ENCODE data around the gene GALNT4. TPM values are rescaled to one million over a fixed set of nuclear protein-coding genes. Genes with fewer than 3 reads are reported as not detected.

Gene GALNT4
- total and polyA plus RNA-seq, 2 donors (not counting 1 experiment from before 2014, with no cell fraction given), result 9.1 to 16.0 TPM

DNA sequence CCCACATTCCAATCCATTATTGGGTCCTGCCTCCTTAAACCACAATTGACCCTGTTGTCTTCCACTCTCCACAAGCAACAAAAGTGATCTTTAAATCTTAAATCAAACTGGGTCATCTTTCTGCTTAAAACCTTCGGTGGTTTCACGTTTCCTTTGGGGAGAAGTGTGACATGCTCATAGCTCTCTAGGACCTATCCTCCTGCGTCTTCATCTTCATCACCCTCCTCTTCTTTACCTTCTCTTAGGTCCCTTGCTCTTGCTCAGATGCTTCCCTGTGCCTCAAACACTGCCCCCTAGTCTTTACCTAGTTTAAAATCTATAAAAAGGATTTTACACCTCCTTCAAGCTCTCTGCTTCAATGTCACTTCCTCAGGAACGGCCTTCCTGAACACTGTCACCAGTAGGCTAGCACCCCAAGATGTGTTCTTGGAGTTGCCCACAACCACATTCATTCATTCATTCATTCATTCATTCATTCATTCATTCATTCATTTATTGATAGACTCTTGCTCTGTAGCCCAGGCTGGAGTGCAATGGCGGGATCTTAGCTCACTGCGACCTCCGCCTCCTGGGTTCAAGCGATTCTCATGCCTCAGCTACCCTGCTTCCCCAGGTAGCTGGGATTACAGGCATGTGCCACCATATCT is 46.8 kb downstream of the GALNT4 start:
- TF ChIP-seq, protein P1, sequence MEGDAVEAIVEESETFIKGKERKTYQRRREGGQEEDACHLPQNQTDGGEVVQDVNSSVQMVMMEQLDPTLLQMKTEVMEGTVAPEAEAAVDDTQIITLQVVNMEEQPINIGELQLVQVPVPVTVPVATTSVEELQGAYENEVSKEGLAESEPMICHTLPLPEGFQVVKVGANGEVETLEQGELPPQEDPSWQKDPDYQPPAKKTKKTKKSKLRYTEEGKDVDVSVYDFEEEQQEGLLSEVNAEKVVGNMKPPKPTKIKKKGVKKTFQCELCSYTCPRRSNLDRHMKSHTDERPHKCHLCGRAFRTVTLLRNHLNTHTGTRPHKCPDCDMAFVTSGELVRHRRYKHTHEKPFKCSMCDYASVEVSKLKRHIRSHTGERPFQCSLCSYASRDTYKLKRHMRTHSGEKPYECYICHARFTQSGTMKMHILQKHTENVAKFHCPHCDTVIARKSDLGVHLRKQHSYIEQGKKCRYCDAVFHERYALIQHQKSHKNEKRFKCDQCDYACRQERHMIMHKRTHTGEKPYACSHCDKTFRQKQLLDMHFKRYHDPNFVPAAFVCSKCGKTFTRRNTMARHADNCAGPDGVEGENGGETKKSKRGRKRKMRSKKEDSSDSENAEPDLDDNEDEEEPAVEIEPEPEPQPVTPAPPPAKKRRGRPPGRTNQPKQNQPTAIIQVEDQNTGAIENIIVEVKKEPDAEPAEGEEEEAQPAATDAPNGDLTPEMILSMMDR (conservative IDR thresholded peaks at IDR 0.05 in 1 of 2, IDR thresholded peaks at IDR 0.05 in 1 of 2; ENCODE audit: low read depth in 1 of 2, low read length in 2 of 2), result no peak
- no peaks in the 10 kb centered on the region for H3K4me1 ChIP-seq (ENCODE audit: control insufficient read depth, extremely low read depth, insufficient read depth, low read length)

DNA sequence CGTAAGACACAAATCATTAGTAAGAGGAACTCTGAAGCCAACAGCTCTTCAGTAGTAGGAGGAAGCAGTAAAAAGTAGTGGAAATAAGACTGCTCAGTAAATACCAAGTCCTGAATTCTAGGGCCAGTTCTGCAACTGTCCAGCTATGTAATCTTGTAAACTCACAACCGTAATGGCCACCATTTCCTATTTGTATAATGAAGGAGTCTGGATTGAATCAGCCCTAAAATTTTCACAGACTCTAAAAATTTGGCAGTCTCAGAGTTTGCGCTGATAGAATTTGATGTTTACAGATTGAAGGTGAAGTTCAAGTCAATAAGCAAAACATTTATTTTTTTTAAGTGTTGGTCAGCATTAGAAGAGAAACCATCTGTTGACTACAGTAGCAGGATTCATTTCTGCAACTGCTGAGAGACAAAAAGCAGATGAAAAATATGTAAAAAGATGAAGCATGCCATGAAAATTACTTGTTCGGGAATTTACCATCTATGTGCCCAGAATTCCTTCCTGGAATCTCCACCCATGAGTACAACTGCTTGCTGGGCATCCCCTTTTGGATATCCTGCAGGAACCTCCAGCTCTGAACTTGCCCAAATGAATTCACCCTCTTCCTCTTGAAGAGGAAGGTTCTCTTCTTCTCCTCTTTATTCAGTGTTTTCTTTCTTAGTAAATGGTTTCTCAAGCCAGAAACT is 47.5 kb downstream of the GALNT4 start:
- Histone ChIP-seq H3K36me3 (ENCODE audit: control insufficient read depth, insufficient read depth, low read length) (no peaks in the 10 kb centered on the region), H3K4me1 (ENCODE audit: control insufficient read depth, extremely low read depth, insufficient read depth, low read length) (peaks cover 2% of the 10 kb centered on the region), H3K4me2 (ENCODE audit: extremely low read depth, insufficient read depth, low read length) (peak overlapping the region; percentile 32), H3K9me3 (ENCODE audit: control insufficient read depth, insufficient read depth, low read depth, low read length) (no peaks in the 10 kb centered on the region), H2AFZ (ENCODE audit: low read length) (no peak overlapping the region), H3K9ac (ENCODE audit: insufficient read depth, low read length) (no peak overlapping the region), H4K20me1 (ENCODE audit: control insufficient read depth, extremely low read depth, insufficient read depth, low read length) (no peaks in the 10 kb centered on the region), H3K79me2 (ENCODE audit: control insufficient read depth, insufficient read depth, low read length) (no peaks in the 10 kb centered on the region), H3K27me3 (ENCODE audit: control insufficient read depth, insufficient read depth, low read length) (no peaks in the 10 kb centered on the region), H3K27ac (ENCODE audit: insufficient read depth, low read length) (no peak overlapping the region), H3K4me3 (replicated peaks in 1 of 4; ENCODE audit: control extremely low read depth in 1 of 4, insufficient read depth in 1 of 4, low read depth in 3 of 4, low read length in 4 of 4) (no peak overlapping the region)
- peak in 1 of 2 donors; percentile 24 for DNase-seq (ENCODE audit: low read depth in 2 of 2)
- TF ChIP-seq, protein P1 (conservative IDR thresholded peaks at IDR 0.05 in 1 of 2, IDR thresholded peaks at IDR 0.05 in 1 of 2; ENCODE audit: low read depth in 1 of 2, low read length in 2 of 2), result no peak
- TF ChIP-seq EZH2 (IDR thresholded peaks at IDR 0.05; ENCODE audit: low read length, missing control alignments), result no peak

More for the DNA sequence above, 46.8 kb downstream of the GALNT4 start:
- no peaks in the 10 kb centered on the region for H3K79me2 ChIP-seq (ENCODE audit: control insufficient read depth, insufficient read depth, low read length)
- H3K27ac ChIP-seq (ENCODE audit: insufficient read depth, low read length), result no peak overlapping the region
- H3K27me3 ChIP-seq (ENCODE audit: control insufficient read depth, insufficient read depth, low read length), result no peaks in the 10 kb centered on the region
- no peak for DNase-seq (ENCODE audit: low read depth in 2 of 2)
- no peaks in the 10 kb centered on the region for H3K9me3 ChIP-seq (ENCODE audit: control insufficient read depth, insufficient read depth, low read depth, low read length)
- H4K20me1 ChIP-seq (ENCODE audit: control insufficient read depth, extremely low read depth, insufficient read depth, low read length), result no peaks in the 10 kb centered on the region
- no peak overlapping the region for H3K4me2 ChIP-seq (ENCODE audit: extremely low read depth, insufficient read depth, low read length)
- H3K36me3 ChIP-seq (ENCODE audit: control insufficient read depth, insufficient read depth, low read length), result no peaks in the 10 kb centered on the region
- no peak overlapping the region for H3K9ac ChIP-seq (ENCODE audit: insufficient read depth, low read length)
- no peak overlapping the region for H2AFZ ChIP-seq (ENCODE audit: low read length)
- no peak overlapping the region for H3K4me3 ChIP-seq (replicated peaks in 1 of 4; ENCODE audit: control extremely low read depth in 1 of 4, insufficient read depth in 1 of 4, low read depth in 3 of 4, low read length in 4 of 4)

GRCh38 chr12:89476232-89476631 is 48.4 kb downstream of the GALNT4 start:
- no peak overlapping the region for H3K4me3 ChIP-seq (replicated peaks in 1 of 4; ENCODE audit: control extremely low read depth in 1 of 4, insufficient read depth in 1 of 4, low read depth in 3 of 4, low read length in 4 of 4)
- H4K20me1 ChIP-seq (ENCODE audit: control insufficient read depth, extremely low read depth, insufficient read depth, low read length), result no peaks in the 10 kb centered on the region
- peaks cover 2% of the 10 kb centered on the region for H3K4me1 ChIP-seq (ENCODE audit: control insufficient read depth, extremely low read depth, insufficient read depth, low read length)
- no peak overlapping the region for H3K27ac ChIP-seq (ENCODE audit: insufficient read depth, low read length)
- no peak overlapping the region for H3K4me2 ChIP-seq (ENCODE audit: extremely low read depth, insufficient read depth, low read length)
- no peak for DNase-seq (ENCODE audit: low read depth in 2 of 2)
- no peak overlapping the region for H2AFZ ChIP-seq (ENCODE audit: low read length)
- no peaks in the 10 kb centered on the region for H3K36me3 ChIP-seq (ENCODE audit: control insufficient read depth, insufficient read depth, low read length)
- H3K79me2 ChIP-seq (ENCODE audit: control insufficient read depth, insufficient read depth, low read length), result no peaks in the 10 kb centered on the region
- no peaks in the 10 kb centered on the region for H3K9me3 ChIP-seq (ENCODE audit: control insufficient read depth, insufficient read depth, low read depth, low read length)
- TF ChIP-seq, protein P1 (conservative IDR thresholded peaks at IDR 0.05 in 1 of 2, IDR thresholded peaks at IDR 0.05 in 1 of 2; ENCODE audit: low read depth in 1 of 2, low read length in 2 of 2), result no peak
- H3K9ac ChIP-seq (ENCODE audit: insufficient read depth, low read length), result no peak overlapping the region
- H3K27me3 ChIP-seq (ENCODE audit: control insufficient read depth, insufficient read depth, low read length), result no peaks in the 10 kb centered on the region
